ENCODE measurements around the gene H2AZ2.
"Not testable (repeated sequence)": the region's sequence is repeated elsewhere in the genome, so short reads cannot be mapped to it uniquely, and the experiment has no call there.

H2AZ2 gene

DNA sequence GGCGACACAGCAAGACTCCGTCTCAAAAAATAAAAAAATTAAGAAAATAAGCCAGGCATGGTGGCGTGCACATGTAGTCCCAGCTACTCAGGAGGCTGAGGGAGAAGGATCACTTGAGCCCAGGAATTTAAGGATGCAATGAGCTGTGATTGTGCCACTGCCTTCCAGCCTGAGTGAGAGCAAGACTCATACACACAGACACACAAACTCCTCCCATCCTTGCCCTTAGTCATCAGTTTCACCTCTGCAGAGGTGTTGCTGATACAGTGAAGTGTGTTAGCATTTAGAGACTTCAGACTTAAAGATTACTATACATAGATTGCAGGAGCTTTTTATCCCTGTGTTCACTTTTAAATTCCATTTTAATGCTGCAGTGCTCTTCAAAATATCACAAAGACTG lies 5.5 kb upstream of the H2AZ2 start:
- H3K36me3 ChIP-seq (replicated peaks): no peaks in the 10 kb centered on the region
- H3K27me3 ChIP-seq (ENCODE audit: low read depth): no peaks in the 10 kb centered on the region
- H3K4me1 ChIP-seq: peaks cover 8% of the 10 kb centered on the region
- H3K9me3 ChIP-seq: no peaks in the 10 kb centered on the region
- H3K4me3 ChIP-seq: no peak overlapping the region
- in situ Hi-C loops (cut with MboI; ENCODE audit: low sequenced_read_pairs): no loop called here
- DNase-seq (ENCODE audit: low spot score in 2 of 2): no peak

DNA sequence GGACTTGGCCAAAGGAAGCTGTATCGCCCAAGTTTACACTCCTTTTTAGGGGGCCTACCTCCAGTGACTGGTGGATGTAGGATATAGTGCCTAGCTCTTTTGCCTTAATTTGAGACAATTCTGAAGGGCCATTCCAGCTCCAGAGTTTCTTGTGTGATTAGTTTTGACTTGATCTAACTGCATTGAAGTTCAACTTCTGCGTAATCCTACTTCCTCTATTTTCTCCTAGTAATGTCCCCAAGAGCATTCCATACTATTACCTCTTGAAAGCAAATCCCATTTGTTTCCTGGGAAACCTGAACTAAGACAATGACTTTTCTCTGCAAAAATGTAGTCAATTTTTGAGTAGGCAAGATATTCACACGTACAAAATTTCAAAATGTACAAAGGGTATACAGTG lies 4.7 kb upstream of the H2AZ2 start:
- Histone ChIP-seq H3K36me3 (replicated peaks) (no peaks in the 10 kb centered on the region), H3K4me3 (no peak overlapping the region), H3K4me1 (peaks cover 8% of the 10 kb centered on the region), H3K9me3 (no peaks in the 10 kb centered on the region), H3K27me3 (ENCODE audit: low read depth) (no peaks in the 10 kb centered on the region)
- no peak for DNase-seq (ENCODE audit: low spot score in 2 of 2)
- in situ Hi-C loops (cut with MboI; ENCODE audit: low sequenced_read_pairs): no loop called here

DNA sequence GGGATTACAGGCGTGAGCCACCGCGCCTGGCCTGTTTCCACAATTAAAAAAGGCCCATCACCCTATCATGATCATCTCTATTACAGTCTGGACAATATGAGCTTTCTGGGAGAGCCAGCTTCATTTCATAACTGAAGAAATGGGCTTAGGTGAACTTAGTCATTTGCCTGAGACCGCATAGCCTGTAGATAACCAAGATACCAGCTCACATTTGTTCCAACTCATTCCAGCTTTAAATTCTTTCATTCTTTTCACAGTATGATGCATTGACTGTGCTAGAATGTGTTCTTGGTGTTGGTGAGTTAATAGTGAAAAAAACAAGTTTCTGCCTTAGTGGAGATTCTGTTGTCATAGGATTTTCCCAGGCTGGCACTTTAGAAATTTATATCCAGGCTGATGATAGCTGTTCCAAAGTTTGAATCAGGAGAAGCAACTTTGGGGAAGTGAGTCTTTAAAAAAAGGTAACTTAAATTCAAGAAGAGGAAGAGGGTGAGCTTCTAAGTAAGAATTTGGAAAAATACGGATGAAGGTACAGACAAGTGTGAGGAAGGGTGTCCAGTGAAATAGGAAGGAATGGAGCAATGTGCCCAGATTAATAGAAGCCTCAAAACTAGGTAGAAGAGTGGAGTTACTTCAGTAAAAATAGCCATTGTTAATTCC lies 2.1 kb upstream of the H2AZ2 start:
- Histone ChIP-seq H3K4me1 (peaks cover 13% of the 10 kb centered on the region), H3K9me3 (no peaks in the 10 kb centered on the region), H3K36me3 (replicated peaks) (no peaks in the 10 kb centered on the region), H3K27me3 (ENCODE audit: low read depth) (no peaks in the 10 kb centered on the region), H3K4me3 (no peak overlapping the region)
- in situ Hi-C loops (cut with MboI; ENCODE audit: low sequenced_read_pairs): loop anchor here (25.0 kb wide), 1 partner anchor 262 kb away; the partner anchor contains the start of gene TBRG4
- DNase-seq (ENCODE audit: low spot score in 2 of 2): no peak

DNA sequence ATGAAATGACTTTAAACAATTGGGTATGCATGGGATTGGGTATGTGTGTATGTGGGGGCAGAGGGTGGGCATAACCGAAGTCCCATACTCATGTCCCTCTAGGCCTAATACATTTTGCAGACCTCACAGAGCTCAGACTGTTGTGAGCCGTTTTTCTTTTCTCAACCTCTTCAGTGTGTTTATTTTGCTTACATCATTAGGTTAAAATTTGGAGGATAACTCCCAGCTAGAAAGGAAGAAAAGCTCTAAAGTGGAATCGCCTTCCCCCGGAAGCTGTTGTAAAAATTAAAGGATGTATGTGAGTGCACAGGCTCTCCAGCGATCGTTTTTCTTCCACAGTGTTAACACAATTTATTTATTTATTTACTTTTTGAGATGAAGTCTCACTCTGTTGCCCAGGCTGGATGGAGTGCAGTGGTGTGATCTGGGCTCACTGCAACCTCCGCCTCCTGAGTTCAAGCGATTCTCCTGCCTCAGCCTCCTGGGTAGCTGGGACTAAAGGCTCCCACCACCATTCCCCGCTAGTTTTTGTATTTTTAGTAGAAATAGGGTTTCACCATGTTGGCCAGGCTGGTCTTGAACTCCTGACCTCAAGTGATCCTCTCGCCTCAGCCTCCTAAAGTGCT lies 1.5 kb upstream of the H2AZ2 start:
- H3K36me3 ChIP-seq (replicated peaks): no peaks in the 10 kb centered on the region
- no peak for DNase-seq (ENCODE audit: low spot score in 2 of 2)
- peaks cover 19% of the 10 kb centered on the region for H3K4me1 ChIP-seq
- no peaks in the 10 kb centered on the region for H3K9me3 ChIP-seq
- H3K4me3 ChIP-seq: peak overlapping the region; percentile 59
- in situ Hi-C loops (cut with MboI; ENCODE audit: low sequenced_read_pairs): loop anchor here (25.0 kb wide), 1 partner anchor 263 kb away; the partner anchor contains the start of gene TBRG4
- no peaks in the 10 kb centered on the region for H3K27me3 ChIP-seq (ENCODE audit: low read depth)

DNA sequence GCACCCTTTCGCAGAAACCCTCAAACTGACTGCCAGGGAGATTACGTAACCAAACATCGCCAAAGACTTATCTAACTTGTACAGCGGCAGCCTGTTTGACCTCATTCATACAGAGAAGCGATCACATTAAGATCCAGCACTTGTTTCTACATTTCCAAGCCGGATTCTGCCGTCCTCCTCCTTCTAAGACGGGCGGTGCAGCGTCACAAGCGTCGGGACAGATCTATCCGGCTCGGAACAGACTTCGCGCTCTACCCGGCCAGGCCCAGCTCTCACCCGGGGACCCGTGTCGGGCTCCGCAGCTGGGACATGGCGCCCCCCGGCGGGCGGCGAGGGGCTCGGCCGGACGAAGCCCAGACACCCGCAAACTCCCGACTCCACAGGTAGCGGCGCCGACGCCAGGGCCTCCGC lies 373 bp downstream of the H2AZ2 start:
- Histone ChIP-seq H3K27me3 (ENCODE audit: low read depth) (no peaks in the 10 kb centered on the region), H3K9me3 (no peaks in the 10 kb centered on the region), H3K4me3 (peak overlapping the region; percentile 67), H3K4me1 (peaks cover 21% of the 10 kb centered on the region), H3K36me3 (replicated peaks) (peaks cover 2% of the 10 kb centered on the region)
- DNase-seq (ENCODE audit: low spot score in 2 of 2): peak in 1 of 2 experiments; percentile 86
- in situ Hi-C loops (cut with MboI; ENCODE audit: low sequenced_read_pairs): loop anchor here (25.0 kb wide), 1 partner anchor 265 kb away; the partner anchor contains the start of gene TBRG4

DNA sequence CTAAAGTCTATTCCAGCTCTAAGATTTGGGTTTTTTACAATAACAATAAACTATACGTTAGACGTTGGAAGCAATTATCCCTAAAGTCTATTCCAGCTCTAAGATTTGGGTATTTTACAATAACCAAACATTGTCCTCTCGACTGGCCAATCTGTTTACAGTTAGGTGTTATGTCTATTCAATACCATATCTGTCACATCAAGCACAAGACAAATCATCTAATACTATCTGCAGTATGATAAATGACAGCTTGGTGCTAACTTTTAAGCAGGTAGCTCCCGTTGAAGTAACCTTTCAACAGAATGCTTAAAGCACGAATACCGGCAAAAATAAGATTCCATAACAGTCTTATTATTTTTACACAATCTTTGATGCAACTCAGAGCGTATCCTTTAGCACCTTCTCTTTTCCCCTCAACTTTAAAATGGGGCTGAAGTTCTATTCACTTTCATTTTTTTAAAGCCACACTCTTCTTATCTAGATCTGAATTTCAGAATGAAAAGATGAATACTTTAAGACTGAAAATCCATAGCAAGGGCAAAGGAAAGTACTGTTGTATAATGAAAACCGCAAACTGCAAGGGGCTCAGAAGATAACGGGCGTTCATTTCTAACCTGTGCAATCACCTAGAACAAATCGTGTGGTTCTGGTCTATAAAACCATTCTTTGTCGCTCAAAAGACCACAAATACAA lies 925 bp downstream of the H2AZ2 start:
- Histone ChIP-seq H3K27me3 (ENCODE audit: low read depth) (no peaks in the 10 kb centered on the region), H3K36me3 (replicated peaks) (peaks cover 8% of the 10 kb centered on the region), H3K4me3 (peak overlapping the region; percentile 67), H3K9me3 (no peaks in the 10 kb centered on the region), H3K4me1 (peaks cover 21% of the 10 kb centered on the region)
- no peak for DNase-seq (ENCODE audit: low spot score in 2 of 2)
- in situ Hi-C loops (cut with MboI; ENCODE audit: low sequenced_read_pairs): loop anchor here (25.0 kb wide), 1 partner anchor 265 kb away; the partner anchor contains the start of gene TBRG4

DNA sequence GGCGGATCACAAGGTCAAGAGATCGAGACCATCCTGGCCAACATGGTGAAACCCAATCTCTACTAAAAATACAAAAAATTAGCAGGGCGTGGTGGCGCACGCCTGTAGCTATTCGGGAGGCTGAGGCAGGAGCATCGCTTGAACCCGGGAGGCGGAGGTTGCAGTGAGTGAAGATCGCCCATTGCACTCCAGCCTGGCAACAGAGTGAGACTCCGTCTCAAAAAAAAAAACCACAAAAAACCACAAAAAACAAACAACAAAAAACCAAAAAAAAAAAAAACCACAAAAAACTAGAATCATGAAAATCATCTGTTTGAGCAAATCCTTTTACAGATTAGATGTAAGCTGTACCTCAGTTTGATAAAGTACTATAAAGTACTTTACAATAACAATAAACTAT lies 1.5 kb downstream of the H2AZ2 start:
- peaks cover 21% of the 10 kb centered on the region for H3K4me1 ChIP-seq
- not testable (repeated sequence) for H3K27me3 ChIP-seq (ENCODE audit: low read depth); H3K9me3 ChIP-seq
- peaks cover 12% of the 10 kb centered on the region for H3K36me3 ChIP-seq (replicated peaks)
- DNase-seq (ENCODE audit: low spot score in 2 of 2): peak in 1 of 2 experiments; percentile 23
- in situ Hi-C loops (cut with MboI; ENCODE audit: low sequenced_read_pairs): loop anchor here (25.0 kb wide), 1 partner anchor 266 kb away; the partner anchor contains the start of gene TBRG4
- peak overlapping the region; percentile 67 for H3K4me3 ChIP-seq

DNA sequence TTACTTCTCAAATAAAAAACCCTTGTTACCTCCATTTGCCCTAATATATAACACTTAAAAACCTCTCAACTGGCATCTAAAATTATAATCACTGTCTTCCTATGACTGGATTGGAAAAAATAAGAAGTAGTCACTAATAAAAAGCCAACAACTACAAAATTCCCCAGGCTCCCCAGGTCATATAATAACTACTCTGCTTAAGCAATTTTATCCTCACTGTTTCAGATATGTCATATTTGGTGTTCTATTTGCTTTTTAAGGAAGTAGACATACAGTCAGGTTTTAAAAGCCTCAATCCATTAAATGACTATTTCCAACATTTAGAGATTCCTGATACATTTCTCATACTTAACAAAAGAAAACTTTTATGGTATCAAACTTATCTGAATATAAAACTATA lies 2.4 kb downstream of the H2AZ2 start:
- Histone ChIP-seq H3K36me3 (replicated peaks) (peaks cover 18% of the 10 kb centered on the region), H3K4me3 (peak overlapping the region; percentile 67), H3K4me1 (peaks cover 21% of the 10 kb centered on the region), H3K9me3 (no peaks in the 10 kb centered on the region), H3K27me3 (ENCODE audit: low read depth) (no peaks in the 10 kb centered on the region)
- no peak for DNase-seq (ENCODE audit: low spot score in 2 of 2)
- in situ Hi-C loops (cut with MboI; ENCODE audit: low sequenced_read_pairs): loop anchor here (25.0 kb wide), 1 partner anchor 267 kb away; the partner anchor contains the start of gene TBRG4

DNA sequence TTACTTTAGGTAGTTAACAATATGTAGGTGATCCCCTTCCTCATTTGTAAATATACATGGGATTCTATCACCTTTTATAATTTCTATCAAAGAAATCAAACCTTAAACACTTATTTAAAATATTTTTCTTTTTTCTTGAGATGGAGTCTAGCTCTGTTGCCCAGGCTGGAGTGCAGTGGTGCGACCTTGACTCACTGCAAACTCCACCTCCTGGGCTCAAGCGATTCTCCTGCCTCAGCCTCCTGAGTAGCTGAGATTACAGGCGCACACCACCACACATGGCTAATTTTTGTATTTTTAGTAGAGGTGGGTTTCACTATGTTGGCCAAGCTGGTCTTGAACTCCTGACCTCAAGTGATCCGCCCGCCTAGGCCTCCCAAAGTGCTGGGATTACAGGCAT lies 4.4 kb downstream of the H2AZ2 start:
- in situ Hi-C loops (cut with MboI; ENCODE audit: low sequenced_read_pairs): loop anchor here (25.0 kb wide), 1 partner anchor 269 kb away; the partner anchor contains the start of gene TBRG4

DNA sequence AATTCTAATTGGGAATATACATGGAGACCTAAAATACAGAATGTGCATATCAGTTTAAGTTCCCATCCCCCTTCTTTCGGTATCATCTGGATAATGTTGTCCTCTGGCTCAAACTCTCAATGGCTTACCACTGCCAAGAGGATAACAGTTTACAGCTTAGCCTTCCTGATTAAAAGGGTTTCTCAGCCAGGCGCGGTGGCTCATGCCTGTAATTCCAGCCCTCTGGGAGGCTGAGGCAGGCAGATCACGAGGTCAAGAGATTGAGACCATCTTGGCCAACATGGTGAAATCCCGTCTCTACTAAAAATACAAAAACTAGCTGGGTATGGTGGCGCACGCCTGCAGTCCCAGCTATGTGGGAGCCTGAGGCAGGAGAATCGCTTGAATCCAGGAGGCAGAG lies 5.2 kb downstream of the H2AZ2 start:
- not testable (repeated sequence) for H3K27me3 ChIP-seq (ENCODE audit: low read depth); DNase-seq (ENCODE audit: low spot score in 2 of 2); H3K9me3 ChIP-seq; H3K4me3 ChIP-seq
- H3K4me1 ChIP-seq: peaks cover 12% of the 10 kb centered on the region
- H3K36me3 ChIP-seq (replicated peaks): peaks cover 43% of the 10 kb centered on the region
- in situ Hi-C loops (cut with MboI; ENCODE audit: low sequenced_read_pairs): loop anchor here (25.0 kb wide), 1 partner anchor 270 kb away; the partner anchor contains the start of gene TBRG4

More for the DNA sequence above, 4.4 kb downstream of the H2AZ2 start:
- DNase-seq (ENCODE audit: low spot score in 2 of 2); H3K27me3 ChIP-seq (ENCODE audit: low read depth); H3K9me3 ChIP-seq; H3K4me3 ChIP-seq: not testable (repeated sequence)
- peaks cover 38% of the 10 kb centered on the region for H3K36me3 ChIP-seq (replicated peaks)
- H3K4me1 ChIP-seq: peaks cover 12% of the 10 kb centered on the region

DNA sequence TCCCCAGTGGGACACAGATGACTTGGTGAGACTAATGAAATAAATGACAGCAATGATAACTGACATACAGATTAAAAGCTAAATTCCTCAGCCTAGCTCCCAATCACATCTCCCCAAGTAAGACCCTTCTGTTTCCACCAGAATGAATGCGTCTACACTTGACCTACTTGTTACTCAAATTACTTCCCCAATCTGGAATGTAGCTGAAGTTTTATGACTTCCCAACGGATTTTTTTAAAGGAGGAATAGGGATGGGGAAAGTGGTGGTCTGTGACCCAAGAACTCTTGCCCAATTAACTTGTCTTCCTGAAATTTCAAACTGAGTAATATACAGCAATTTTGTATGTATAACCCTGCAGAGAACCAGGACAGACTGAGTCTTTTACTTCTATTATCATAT lies 9.1 kb downstream of the H2AZ2 start:
- peaks cover 67% of the 10 kb centered on the region for H3K36me3 ChIP-seq (replicated peaks)
- H3K4me1 ChIP-seq: no peaks in the 10 kb centered on the region
- H3K27me3 ChIP-seq (ENCODE audit: low read depth): no peaks in the 10 kb centered on the region
- DNase-seq (ENCODE audit: low spot score in 2 of 2): no peak
- no peaks in the 10 kb centered on the region for H3K9me3 ChIP-seq
- in situ Hi-C loops (cut with MboI; ENCODE audit: low sequenced_read_pairs): loop anchor here (25.0 kb wide), 1 partner anchor 274 kb away; the partner anchor contains the start of gene TBRG4
- no peak overlapping the region for H3K4me3 ChIP-seq

DNA sequence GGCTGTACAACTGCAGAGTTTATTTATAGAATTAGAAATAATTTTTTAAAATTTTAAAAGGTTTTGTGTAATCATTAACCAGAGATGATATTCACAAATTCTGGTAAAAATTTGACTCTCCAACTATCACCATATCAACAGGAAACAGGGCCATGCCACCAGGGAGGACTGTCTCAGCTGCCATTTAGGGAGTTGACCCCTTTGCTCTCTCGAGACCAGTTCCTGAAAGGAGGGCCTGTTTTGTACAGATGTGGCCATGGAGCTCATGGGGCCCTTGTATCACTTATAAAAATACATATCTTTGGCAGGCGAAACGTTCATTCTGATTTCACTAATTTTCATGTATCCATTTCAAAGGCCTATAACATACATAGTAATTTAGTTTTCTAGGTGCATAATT lies 20.3 kb downstream of the H2AZ2 start:
- no peaks in the 10 kb centered on the region for H3K4me1 ChIP-seq
- peaks cover 59% of the 10 kb centered on the region for H3K36me3 ChIP-seq (replicated peaks)
- H3K9me3 ChIP-seq: no peaks in the 10 kb centered on the region
- no peak for DNase-seq (ENCODE audit: low spot score in 2 of 2)
- H3K4me3 ChIP-seq: no peak overlapping the region
- H3K27me3 ChIP-seq (ENCODE audit: low read depth): no peaks in the 10 kb centered on the region
- in situ Hi-C loops (cut with MboI; ENCODE audit: low sequenced_read_pairs): loop anchor here (25.0 kb wide), 1 partner anchor 285 kb away; the partner anchor contains the start of gene TBRG4

DNA sequence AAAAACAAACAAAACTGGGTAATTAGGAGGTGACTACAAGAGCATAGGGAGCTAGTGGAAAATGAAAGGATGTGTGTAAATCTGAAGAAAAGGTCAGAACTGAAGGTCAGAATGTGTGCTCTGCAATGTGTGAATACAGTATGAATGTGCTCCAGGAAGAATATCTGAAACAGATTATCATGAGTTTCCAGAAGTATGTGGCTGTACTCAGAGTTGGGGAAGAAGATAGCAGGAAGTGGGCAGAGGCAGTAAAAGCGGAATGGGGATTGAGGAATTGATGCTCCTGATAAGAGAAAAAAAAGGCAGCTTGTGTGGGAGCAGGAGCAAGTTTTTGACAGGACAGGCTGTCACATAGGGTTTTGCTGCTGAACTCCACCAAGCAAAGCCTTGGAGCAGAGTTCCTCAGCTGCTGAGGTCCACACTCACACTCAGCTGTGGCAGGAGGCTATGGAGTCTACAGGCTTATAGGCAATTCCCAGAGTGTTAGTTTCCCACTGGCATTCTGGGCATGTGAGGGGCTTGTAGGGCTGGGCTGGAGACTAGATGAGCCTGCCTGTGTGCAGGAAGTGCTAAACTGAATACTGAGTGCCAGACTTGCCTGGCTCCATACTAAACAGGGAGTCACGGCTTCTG lies 22.9 kb downstream of the H2AZ2 start:
- DNase-seq (ENCODE audit: low spot score in 2 of 2): no peak
- Histone ChIP-seq H3K4me3 (no peak overlapping the region), H3K9me3 (no peaks in the 10 kb centered on the region), H3K27me3 (ENCODE audit: low read depth) (no peaks in the 10 kb centered on the region), H3K36me3 (replicated peaks) (peaks cover 38% of the 10 kb centered on the region), H3K4me1 (no peaks in the 10 kb centered on the region)
- in situ Hi-C loops (cut with MboI; ENCODE audit: low sequenced_read_pairs): loop anchor here (25.0 kb wide), 1 partner anchor 287 kb away; the partner anchor contains the start of gene TBRG4
